Spinal cord (tissue), 10 donors: ENCODE data around the gene ADAM15. TPM values are rescaled to one million over a fixed set of nuclear protein-coding genes. Genes with fewer than 3 reads are reported as not detected.

ENCODE experiments used
- DNase-seq, 6 donors: peaks; one replicate each; pipeline versions ENCODE4 v3.0.0 to v3.0.0-alpha.2; 2013 to 2015; ENCODE audit warnings: low spot score in 6 of 6, low read depth in 4 of 6
- H3K27ac ChIP-seq: one replicate; pipeline ENCODE4 v1.5.1; 2013; ENCODE audit warnings: low read depth, low read length, control low read depth
- H3K27me3 ChIP-seq: one replicate; pipeline ENCODE4 v1.6.1; 2013; ENCODE audit warnings: low read length; ENCODE audit not compliant: control insufficient read depth, insufficient read depth
- H3K36me3 ChIP-seq: one replicate; pipeline ENCODE4 v1.6.1; 2013; ENCODE audit warnings: low read length; ENCODE audit not compliant: control insufficient read depth, insufficient read depth
- H3K4me1 ChIP-seq: one replicate; pipeline ENCODE4 v1.6.1; 2013; ENCODE audit warnings: low read length; ENCODE audit not compliant: control insufficient read depth, insufficient read depth
- H3K4me3 ChIP-seq: one replicate; pipeline ENCODE4 v1.5.1; 2013; ENCODE audit warnings: low read depth, low read length, control low read depth
- H3K9me3 ChIP-seq: one replicate; pipeline ENCODE4 v1.6.1; 2013; ENCODE audit warnings: low read length; ENCODE audit not compliant: control insufficient read depth, insufficient read depth
- WGBS: methylation state at CpG from one replicate; pipeline ENCODE4 v1.1.5; 2013; ENCODE audit warnings: missing lambda C conversion rate; ENCODE audit not compliant: insufficient coverage; 5-methylcytosine and 5-hydroxymethylcytosine counted together
- polyA plus RNA-seq, 2 donors: library from polyadenylated mRNA; unstranded; fragments of 120-200 nt; gene quantifications; one replicate each; pipeline ENCODE4 v1.2.1, GENCODE V29; 2013; ENCODE audit not compliant: insufficient read length in 2 of 2
- total RNA-seq, 2 donors: library from RNA; depleted of rRNA in 1 of 2; stranded (reverse); fragments of 120-200 nt in 1 of 2; fragments of >200 nt in 1 of 2; gene quantifications; one replicate each; pipeline versions ENCODE4 v1.2.3 to v1.2.4, GENCODE V29; 2013 to 2014
- donor health status: healthy.

Gene ADAM15
- total and polyA plus RNA-seq, 4 donors = 29.9 to 100 (median 65.8) TPM

- 90% methylated on average over 5 of the region's 5 CpGs for WGBS
Measured at GRCh38 chr1:155108296-155108695, 57.2 kb downstream of the ADAM15 start.

DNA sequence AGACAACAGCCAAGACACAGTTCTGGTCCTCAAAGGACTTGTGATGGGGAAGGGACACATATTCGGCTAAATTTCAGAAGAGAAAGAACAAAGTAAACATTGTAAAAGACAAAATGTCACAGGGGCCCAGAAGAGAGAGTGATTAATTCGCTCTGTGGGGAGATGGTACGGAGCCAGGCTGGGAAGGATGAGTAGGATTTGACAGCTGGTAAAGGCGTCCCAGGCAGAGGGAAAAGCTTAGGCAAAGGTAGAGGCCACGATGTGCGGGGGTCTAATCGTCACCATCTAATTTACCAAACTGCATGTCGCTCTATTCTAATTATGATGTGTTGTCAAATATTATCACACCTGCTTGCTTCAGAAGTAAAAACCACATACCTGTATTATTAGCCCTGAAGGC, 59.3 kb downstream of the ADAM15 start:
- H3K9me3 ChIP-seq = no peaks in the 10 kb centered on the region
- no peak overlapping the region for H3K4me3 ChIP-seq
- WGBS = 75% methylated on average over 3 of the region's 8 CpGs
- DNase-seq = no peak
- H3K27me3 ChIP-seq = no peaks in the 10 kb centered on the region
- no peaks in the 10 kb centered on the region for H3K36me3 ChIP-seq
- H3K4me1 ChIP-seq = no peaks in the 10 kb centered on the region
- no peak overlapping the region for H3K27ac ChIP-seq

More at GRCh38 chr1:155108296-155108695, 57.2 kb downstream of the ADAM15 start:
- Histone ChIP-seq H3K9me3 (no peaks in the 10 kb centered on the region), H3K36me3 (no peaks in the 10 kb centered on the region), H3K27me3 (no peaks in the 10 kb centered on the region), H3K4me1 (no peaks in the 10 kb centered on the region), H3K27ac (no peak overlapping the region), H3K4me3 (no peak overlapping the region)
- no peak for DNase-seq

DNA sequence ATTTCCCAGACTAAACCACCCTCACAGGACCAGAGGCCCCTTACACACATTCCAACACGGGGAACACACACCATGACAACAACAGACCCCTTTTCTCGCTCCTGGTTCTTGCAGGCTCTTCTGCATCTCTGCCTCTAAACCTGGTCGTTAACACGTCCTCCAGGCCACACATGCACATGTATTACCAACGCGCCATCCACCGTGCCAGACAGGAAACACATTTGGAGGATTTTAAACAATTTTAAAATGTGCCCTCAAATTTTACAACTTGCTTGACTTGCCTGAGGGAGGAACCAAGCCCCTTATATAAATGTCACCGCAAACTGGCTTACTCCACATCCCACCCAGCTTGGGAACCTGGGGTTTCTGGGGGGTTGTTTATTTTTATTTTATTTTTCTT, 59.7 kb downstream of the ADAM15 start:
- H3K36me3 ChIP-seq = no peaks in the 10 kb centered on the region
- no peaks in the 10 kb centered on the region for H3K9me3 ChIP-seq
- H3K4me1 ChIP-seq = no peaks in the 10 kb centered on the region
- no peak for DNase-seq
- no peaks in the 10 kb centered on the region for H3K27me3 ChIP-seq
- H3K27ac ChIP-seq = no peak overlapping the region
- WGBS = 61% methylated on average over 7 of the region's 8 CpGs
- H3K4me3 ChIP-seq = no peak overlapping the region

Other genes with a start within 250 kb of the ADAM15 start
- 10 to 100 TPM in 1 of 2 donors, 1 to 10 TPM in 1; 9.6 to 12.9 TPM for gene KCNN3, start 181.0 kb upstream of the ADAM15 start, total RNA-seq
- 10 to 100 TPM; 19.9 to 24.8 TPM for gene KCNN3, start 181.0 kb upstream of the ADAM15 start, polyA plus RNA-seq
- 10 to 100 TPM; 10.6 to 15.3 TPM for gene PMVK, start 114.6 kb upstream of the ADAM15 start, total RNA-seq
- gene PMVK, start 114.6 kb upstream of the ADAM15 start, polyA plus RNA-seq = 10 to 100 TPM; 43.2 to 45.3 TPM
- 100 to 1,000 TPM in 1 of 2 donors, 10 to 100 TPM in 1; 57.5 to 143 TPM for gene PBXIP1, start 95.2 kb upstream of the ADAM15 start, total RNA-seq
- gene PBXIP1, start 95.2 kb upstream of the ADAM15 start, polyA plus RNA-seq = 10 to 100 TPM; 66.7 to 67.8 TPM
- 10 to 100 TPM; 12.7 to 24.7 TPM for gene PYGO2, start 89.5 kb upstream of the ADAM15 start, total RNA-seq
- gene PYGO2, start 89.5 kb upstream of the ADAM15 start, polyA plus RNA-seq = 10 to 100 TPM; 31.6 to 34.3 TPM
- gene SHC1, start 80.6 kb upstream of the ADAM15 start, total RNA-seq = 10 to 100 TPM; 28.5 to 99.2 TPM
- gene SHC1, start 80.6 kb upstream of the ADAM15 start, polyA plus RNA-seq = 10 to 100 TPM; 26.4 to 47.2 TPM
- 10 to 100 TPM; 25.9 to 64.8 TPM for gene CKS1B, start 76.6 kb upstream of the ADAM15 start, total RNA-seq
- 10 to 100 TPM; 37.6 to 41.1 TPM for gene CKS1B, start 76.6 kb upstream of the ADAM15 start, polyA plus RNA-seq
- gene FLAD1, start 68.0 kb upstream of the ADAM15 start, total RNA-seq = 10 to 100 TPM; 14.6 to 32.0 TPM
- 10 to 100 TPM; 33.5 to 36.9 TPM for gene FLAD1, start 68.0 kb upstream of the ADAM15 start, polyA plus RNA-seq
- under 1 TPM in 1 of 2 donors, not detected in 1; 0.22 TPM for gene LENEP, start 57.7 kb upstream of the ADAM15 start, total RNA-seq
- gene LENEP, start 57.7 kb upstream of the ADAM15 start, polyA plus RNA-seq = under 1 TPM in 1 of 2 donors, not detected in 1; 0.39 TPM
- gene ZBTB7B, start 48.5 kb upstream of the ADAM15 start, total RNA-seq = 10 to 100 TPM in 1 of 2 donors, 1 to 10 TPM in 1; 7.3 to 10.7 TPM
- 1 to 10 TPM; 8.7 to 9.0 TPM for gene ZBTB7B, start 48.5 kb upstream of the ADAM15 start, polyA plus RNA-seq
- gene DCST2, start 17.5 kb upstream of the ADAM15 start, total RNA-seq = 1 to 10 TPM in 1 of 2 donors, under 1 TPM in 1; 0.10 to 1.0 TPM
- 1 to 10 TPM; 1.1 to 1.2 TPM for gene DCST2, start 17.5 kb upstream of the ADAM15 start, polyA plus RNA-seq
- gene DCST1, start 17.5 kb upstream of the ADAM15 start, total RNA-seq = not detected
- gene DCST1, start 17.5 kb upstream of the ADAM15 start, polyA plus RNA-seq = under 1 TPM; 0.11 to 0.33 TPM
- 10 to 100 TPM in 1 of 2 donors, 1 to 10 TPM in 1; 3.5 to 13.9 TPM for gene EFNA4, start 12.4 kb downstream of the ADAM15 start, total RNA-seq
- gene EFNA4, start 12.4 kb downstream of the ADAM15 start, polyA plus RNA-seq = 1 to 10 TPM; 5.1 to 6.8 TPM
- 10 to 100 TPM; 12.3 to 13.6 TPM for gene EFNA3, start 27.5 kb downstream of the ADAM15 start, total RNA-seq
- 10 to 100 TPM; 46.6 to 50.6 TPM for gene EFNA3, start 27.5 kb downstream of the ADAM15 start, polyA plus RNA-seq
- 10 to 100 TPM; 14.8 to 27.8 TPM for gene EFNA1, start 76.6 kb downstream of the ADAM15 start, total RNA-seq
- gene EFNA1, start 76.6 kb downstream of the ADAM15 start, polyA plus RNA-seq = 10 to 100 TPM; 17.9 to 23.3 TPM
- gene SLC50A1, start 84.5 kb downstream of the ADAM15 start, total RNA-seq = 10 to 100 TPM; 12.1 to 35.8 TPM
- gene SLC50A1, start 84.5 kb downstream of the ADAM15 start, polyA plus RNA-seq = 10 to 100 TPM; 18.2 to 26.9 TPM
- 10 to 100 TPM; 16.2 to 46.6 TPM for gene DPM3, start 89.2 kb downstream of the ADAM15 start, total RNA-seq
- 10 to 100 TPM; 41.7 to 47.2 TPM for gene DPM3, start 89.2 kb downstream of the ADAM15 start, polyA plus RNA-seq
- gene KRTCAP2, start 122.0 kb downstream of the ADAM15 start, total RNA-seq = 100 to 1,000 TPM in 1 of 2 donors, 10 to 100 TPM in 1; 81.9 to 140 TPM
- gene KRTCAP2, start 122.0 kb downstream of the ADAM15 start, polyA plus RNA-seq = 100 to 1,000 TPM; 130 to 132 TPM
- gene TRIM46, start 122.5 kb downstream of the ADAM15 start, total RNA-seq = 1 to 10 TPM; 6.7 to 6.8 TPM
- 10 to 100 TPM; 29.5 to 37.6 TPM for gene TRIM46, start 122.5 kb downstream of the ADAM15 start, polyA plus RNA-seq
- 10 to 100 TPM; 18.2 to 39.1 TPM for gene THBS3, start 156.6 kb downstream of the ADAM15 start, total RNA-seq
- gene THBS3, start 156.6 kb downstream of the ADAM15 start, polyA plus RNA-seq = 10 to 100 TPM; 34.4 to 57.6 TPM
- gene MTX1, start 157.4 kb downstream of the ADAM15 start, total RNA-seq = 10 to 100 TPM; 15.8 to 43.1 TPM
- 10 to 100 TPM; 35.8 to 40.2 TPM for gene MTX1, start 157.4 kb downstream of the ADAM15 start, polyA plus RNA-seq
- 1 to 10 TPM; 8.5 to 9.8 TPM for gene ENTREP3, start 204.2 kb downstream of the ADAM15 start, total RNA-seq
- 10 to 100 TPM; 30.6 to 42.5 TPM for gene ENTREP3, start 204.2 kb downstream of the ADAM15 start, polyA plus RNA-seq
- gene SCAMP3, start 211.0 kb downstream of the ADAM15 start, total RNA-seq = 10 to 100 TPM; 26.3 to 51.2 TPM
- 100 to 1,000 TPM in 1 of 2 donors, 10 to 100 TPM in 1; 89.1 to 103 TPM for gene SCAMP3, start 211.0 kb downstream of the ADAM15 start, polyA plus RNA-seq
- gene CLK2, start 222.2 kb downstream of the ADAM15 start, total RNA-seq = 10 to 100 TPM; 25.2 to 42.6 TPM
- 10 to 100 TPM; 49.2 to 61.1 TPM for gene CLK2, start 222.2 kb downstream of the ADAM15 start, polyA plus RNA-seq
- gene HCN3, start 226.1 kb downstream of the ADAM15 start, total RNA-seq = 1 to 10 TPM; 6.1 to 9.0 TPM
- gene HCN3, start 226.1 kb downstream of the ADAM15 start, polyA plus RNA-seq = 10 to 100 TPM; 28.6 to 36.0 TPM